Osteoblast (primary cell): ENCODE measurements around the gene SEPHS2. TPM values are rescaled to one million over a fixed set of nuclear protein-coding genes. Genes with fewer than 3 reads are reported as not detected.

ENCODE experiments used
- DNase-seq: peaks from one replicate; pipeline ENCODE4 v3.0.0; 2011; ENCODE audit warnings: low spot score, mixed read lengths; ENCODE audit not compliant: insufficient read length; ENCODE audit errors: missing footprints
- H2AFZ ChIP-seq: 2 replicates; pipeline ENCODE4 v1.6.0; 2011; ENCODE audit warnings: mild to moderate bottlenecking, low read length
- H3K27ac ChIP-seq: 2 replicates; pipeline ENCODE4 v1.5.1; 2011; ENCODE audit warnings: mild to moderate bottlenecking, low read depth, low read length, moderate library complexity
- H3K27me3 ChIP-seq: 2 replicates; pipeline ENCODE4 v1.6.0; 2012; ENCODE audit warnings: mild to moderate bottlenecking, control low read depth, inconsistent platforms, low read length, moderate library complexity; ENCODE audit not compliant: insufficient read depth
- H3K36me3 ChIP-seq: 2 replicates; pipeline ENCODE4 v1.5.1; 2011; ENCODE audit warnings: mild to moderate bottlenecking, low read length, control low read depth, moderate library complexity; ENCODE audit not compliant: insufficient read depth
- H3K4me1 ChIP-seq: 2 replicates; pipeline ENCODE4 v1.5.1; 2011; ENCODE audit warnings: mild to moderate bottlenecking, low read length, control low read depth, moderate library complexity; ENCODE audit not compliant: insufficient read depth
- H3K4me2 ChIP-seq: 2 replicates; pipeline ENCODE4 v1.6.0; 2011; ENCODE audit warnings: mild to moderate bottlenecking, low read length; ENCODE audit not compliant: insufficient read depth
- H3K4me3 ChIP-seq: fragments of 200-600 bp; sonication (generic); 3 replicates; pipeline ENCODE4 v1.5.1; 2012; ENCODE audit warnings: mild to moderate bottlenecking, low read length, inconsistent platforms; ENCODE audit not compliant: insufficient read depth
- H3K79me2 ChIP-seq: 2 replicates; pipeline ENCODE4 v1.6.0; 2012; ENCODE audit warnings: mild to moderate bottlenecking, low read length, control low read depth, inconsistent platforms; ENCODE audit not compliant: insufficient read depth
- H3K9me3 ChIP-seq: 2 replicates; pipeline ENCODE4 v1.5.1; 2011; ENCODE audit warnings: low read depth, low read length, control low read depth
- H4K20me1 ChIP-seq: 2 replicates; pipeline ENCODE4 v1.6.0; 2012; ENCODE audit warnings: mild to moderate bottlenecking, low read length, control low read depth; ENCODE audit not compliant: insufficient read depth
- CTCF ChIP-seq: IDR thresholded peaks from 2 replicates; pipeline ENCODE4 v1.5.1; 2011; ENCODE audit warnings: mild to moderate bottlenecking, low read depth, low read length, moderate library complexity; ENCODE audit errors: extremely low read depth
- total RNA-seq: library from RNA; depleted of rRNA; stranded (reverse); fragments of >200 nt; gene quantifications from 2 replicates; pipeline ENCODE4 v1.2.3, GENCODE V29; 2012

SEPHS2 gene
- 18.0 and 20.3 TPM in 2 replicates for total RNA-seq

GRCh38 chr16:30445408-30446202, at the start of gene SEPHS2:
SEPHS2 (minus strand) TSS chr16:30445874; CDS start chr16:30445727, 147 bp downstream.
- H3K79me2 ChIP-seq = peaks cover 16% of the 10 kb centered on the region
- peaks cover 14% of the 10 kb centered on the region for H3K4me1 ChIP-seq
- peak; percentile 96 for DNase-seq
- TF ChIP-seq CTCF = peak; percentile 41
- peak within 1 kb of the TSS; percentile 87 for H3K4me2 ChIP-seq
- H2AFZ ChIP-seq = peak within 1 kb of the TSS; percentile 93
- H3K27ac ChIP-seq = peak within 1 kb of the TSS; percentile 94
- peaks cover 10% of the 10 kb centered on the region for H4K20me1 ChIP-seq
- H3K9me3 ChIP-seq = no peaks in the 10 kb centered on the region
- H3K36me3 ChIP-seq = peaks cover 12% of the 10 kb centered on the region
- H3K27me3 ChIP-seq = no peaks in the 10 kb centered on the region
- peak within 1 kb of the TSS; percentile 92 for H3K4me3 ChIP-seq

- Histone ChIP-seq H3K27ac (no peak overlapping the region), H3K36me3 (no peaks in the 10 kb centered on the region), H3K9me3 (no peaks in the 10 kb centered on the region), H3K79me2 (no peaks in the 10 kb centered on the region), H2AFZ (no peak overlapping the region), H3K4me3 (no peak overlapping the region), H3K27me3 (no peaks in the 10 kb centered on the region), H3K4me2 (no peak overlapping the region), H4K20me1 (no peaks in the 10 kb centered on the region), H3K4me1 (peaks cover 8% of the 10 kb centered on the region)
- no peak for TF ChIP-seq CTCF
- no peak for DNase-seq
These were observed 49.0 kb upstream of the SEPHS2 start for GRCh38 chr16:30494709-30495108.

- TF ChIP-seq CTCF = no peak
- peak; percentile 54 for DNase-seq
- H3K36me3 ChIP-seq = no peaks in the 10 kb centered on the region
These were observed 48.3 kb upstream of the SEPHS2 start for GRCh38 chr16:30493941-30494488.

GRCh38 chr16:30491744-30492308, 46.2 kb upstream of the SEPHS2 start:
- no peak overlapping the region for H2AFZ ChIP-seq
- peaks cover 8% of the 10 kb centered on the region for H3K4me1 ChIP-seq
- no peaks in the 10 kb centered on the region for H3K36me3 ChIP-seq
- no peak overlapping the region for H3K27ac ChIP-seq
- TF ChIP-seq CTCF = no peak
- no peaks in the 10 kb centered on the region for H3K27me3 ChIP-seq
- no peaks in the 10 kb centered on the region for H3K79me2 ChIP-seq
- H3K4me3 ChIP-seq = no peak overlapping the region
- H3K4me2 ChIP-seq = peak overlapping the region; percentile 5
- H4K20me1 ChIP-seq = no peaks in the 10 kb centered on the region
- peak; percentile 96 for DNase-seq
- H3K9me3 ChIP-seq = no peaks in the 10 kb centered on the region

More at GRCh38 chr16:30493941-30494488, 48.3 kb upstream of the SEPHS2 start:
- Histone ChIP-seq H3K27ac (no peak overlapping the region), H3K4me2 (no peak overlapping the region), H3K27me3 (no peaks in the 10 kb centered on the region), H3K4me1 (peaks cover 8% of the 10 kb centered on the region), H3K9me3 (no peaks in the 10 kb centered on the region), H3K79me2 (no peaks in the 10 kb centered on the region), H2AFZ (no peak overlapping the region), H4K20me1 (no peaks in the 10 kb centered on the region), H3K4me3 (no peak overlapping the region)
